GM12891 (cell line): ENCODE data around the gene IRGM.
"Not testable (repeated sequence)": the region's sequence is repeated elsewhere in the genome, so short reads cannot be mapped to it uniquely, and the experiment has no call there.

ENCODE experiments used
- PAX5 ChIP-seq: IDR thresholded peaks from 2 replicates; pipeline ENCODE4 v1.6.1; 2011; ENCODE audit warnings: low read length, moderate library complexity, mild to moderate bottlenecking; ENCODE audit not compliant: insufficient read depth, severe bottlenecking
- POLR2A ChIP-seq: IDR thresholded peaks from 2 replicates; pipeline ENCODE4 v1.6.1; 2011; ENCODE audit warnings: low read depth, low read length, control low read depth
- POLR2AphosphoS5 ChIP-seq: IDR thresholded peaks from 2 replicates; pipeline ENCODE4 v1.6.1; 2011; ENCODE audit warnings: low read depth, low read length, control low read depth
- POU2F2 ChIP-seq: IDR thresholded peaks from 2 replicates; pipeline ENCODE4 v1.6.1; 2011; ENCODE audit warnings: low read depth, mild to moderate bottlenecking, control low read depth, low read length, moderate library complexity
- SPI1 ChIP-seq: IDR thresholded peaks from 2 replicates; pipeline ENCODE4 v1.6.1; 2011; ENCODE audit warnings: low read depth, low read length, control low read depth
- TAF1 ChIP-seq: IDR thresholded peaks from 2 replicates; pipeline ENCODE4 v1.6.1; 2011; ENCODE audit warnings: low read depth, low read length, control low read depth

DNA sequence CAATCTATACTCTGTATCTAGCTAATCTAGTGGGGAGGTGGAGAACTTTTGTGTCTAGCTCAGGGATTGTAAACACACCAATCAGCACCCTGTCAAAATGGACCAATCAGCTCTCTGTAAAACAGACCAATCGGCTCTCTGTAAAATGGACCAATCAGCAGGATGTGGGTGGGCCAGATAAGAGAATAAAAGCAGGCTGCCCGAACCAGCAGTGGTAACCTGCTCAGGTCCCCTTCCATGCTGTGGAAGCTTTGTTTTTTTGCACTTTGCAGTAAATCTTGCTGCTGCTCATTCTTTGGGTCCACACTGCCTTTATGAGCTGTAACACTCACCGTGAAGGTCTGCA, at the start of gene IRGM:
- TF ChIP-seq TAF1, POLR2A, SPI1, POLR2AphosphoS5, POU2F2, PAX5: not testable (repeated sequence)
